Ramos (cell line): ENCODE results near the gene MAGEF1.

ENCODE experiments used
- in situ Hi-C: fragments of 300-500 bp; cut with MboI; formaldehyde crosslinking; loops from one replicate; pipeline ENCODE4 v1.14.3; 2022; ENCODE audit warnings: low sequenced_read_pairs; ENCODE audit not compliant: unreplicated experiment

The MAGEF1 gene

DNA sequence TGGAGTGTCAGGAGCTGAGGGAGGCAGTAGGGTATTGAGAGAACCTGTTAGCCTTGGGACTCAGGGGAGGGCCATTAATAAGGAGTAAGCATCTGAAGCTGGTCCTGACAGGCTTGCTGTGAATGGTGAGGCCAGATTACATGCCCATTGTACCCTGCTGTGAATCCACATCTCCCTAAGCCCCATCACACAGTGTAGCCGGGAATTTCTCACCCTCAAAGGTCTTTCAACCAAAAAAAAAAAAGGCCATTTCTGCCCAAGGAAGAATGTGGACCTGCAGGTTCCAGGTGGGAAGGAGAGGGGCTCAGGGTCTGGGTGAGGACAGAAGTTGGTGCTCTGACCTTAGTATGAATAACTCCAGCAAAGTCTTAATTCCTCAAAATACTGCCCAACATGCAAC, 37.2 kb downstream of the MAGEF1 start:
- in situ Hi-C loops = no loop called here

DNA sequence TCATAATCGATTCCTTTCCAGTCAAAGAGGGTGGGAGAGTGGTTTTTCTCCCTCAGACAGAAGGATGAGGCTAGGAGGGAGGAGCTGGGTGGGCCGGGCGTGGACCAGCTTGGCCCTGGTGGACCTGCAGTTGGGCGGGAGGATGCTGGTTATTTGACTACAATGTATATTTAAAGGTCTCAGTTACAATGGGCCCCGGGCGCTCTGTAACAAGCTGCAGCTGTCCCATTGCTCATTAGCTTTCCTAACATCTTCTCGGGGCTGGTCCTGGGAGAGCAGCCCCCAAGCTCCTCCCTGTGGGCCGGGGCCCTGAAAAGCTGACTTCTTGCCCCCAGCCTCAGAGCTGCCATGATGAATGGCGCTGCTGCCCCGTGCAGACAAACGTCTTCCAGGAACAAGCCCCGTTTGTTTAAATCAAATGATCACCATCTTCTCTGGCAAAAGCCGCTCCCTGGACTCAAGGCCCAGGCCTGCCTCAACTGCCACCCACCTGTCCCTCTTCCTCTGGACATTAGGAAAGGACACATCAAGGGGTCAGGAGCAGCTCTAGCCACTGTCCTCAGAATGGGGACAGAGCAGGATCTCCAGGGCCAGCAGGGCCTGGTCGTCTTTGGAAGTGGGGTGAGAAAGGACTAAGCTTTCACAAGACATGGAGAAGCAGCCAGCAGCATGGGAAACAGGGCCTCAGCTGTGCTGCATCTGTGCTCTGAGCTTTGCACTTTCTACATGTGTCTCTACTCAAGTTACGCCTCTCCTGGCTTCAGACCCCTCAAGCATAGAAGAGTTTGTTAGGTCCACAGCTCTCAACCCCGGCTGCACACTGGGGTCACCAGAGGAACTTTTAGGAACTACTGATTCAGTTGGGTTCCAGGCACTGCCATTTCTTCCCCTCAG, 38.6 kb downstream of the MAGEF1 start:
- in situ Hi-C loops = no loop called here

DNA sequence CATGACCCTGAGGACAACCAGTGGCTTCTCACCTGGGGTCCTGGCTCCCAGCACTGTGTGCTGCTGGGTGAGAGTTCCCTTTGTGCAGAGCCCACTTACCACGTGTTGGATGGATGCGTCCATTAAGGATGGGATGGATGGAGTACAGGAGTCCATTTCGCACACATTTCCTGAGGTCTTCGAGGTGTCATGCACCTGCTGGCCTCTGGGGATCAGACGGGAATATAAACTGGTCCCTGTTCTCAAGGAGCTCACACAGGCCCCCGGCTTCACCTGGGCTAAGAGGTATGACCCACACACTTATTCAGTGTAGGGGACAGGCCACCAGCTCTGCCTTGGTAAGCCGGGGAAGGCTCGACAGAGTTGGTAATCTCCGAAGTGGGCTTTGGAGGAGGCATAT, 39.5 kb downstream of the MAGEF1 start:
- in situ Hi-C loops = no loop called here

- in situ Hi-C loops = no loop called here
Observed at GRCh38 chr3:184670091-184670602, 41.7 kb downstream of the MAGEF1 start.

- in situ Hi-C loops = no loop called here
Observed at GRCh38 chr3:184669578-184669977, 42.3 kb downstream of the MAGEF1 start.

DNA sequence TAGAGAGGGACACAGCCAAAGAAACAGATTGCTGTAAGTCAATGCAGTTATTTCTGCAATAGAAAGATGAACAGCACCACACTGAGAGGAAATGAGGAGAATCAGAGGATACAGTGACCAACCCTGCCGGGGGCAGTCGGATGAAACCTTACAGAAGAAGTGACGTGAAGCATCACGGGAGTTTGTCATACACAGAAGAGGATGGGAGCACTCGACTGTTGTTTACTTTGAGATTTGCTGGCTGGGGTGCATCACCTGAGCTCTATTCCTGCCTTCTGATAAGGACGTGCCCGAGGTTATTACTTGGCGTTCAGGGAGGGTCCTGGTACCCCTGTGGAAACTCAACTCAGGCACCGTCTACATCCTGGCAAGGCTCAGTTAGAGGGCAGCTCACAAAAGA, 45.4 kb downstream of the MAGEF1 start:
- in situ Hi-C loops = no loop called here

- in situ Hi-C loops = no loop called here
Observed at GRCh38 chr3:184665101-184665500, 46.8 kb downstream of the MAGEF1 start.

- in situ Hi-C loops = no loop called here
Observed at GRCh38 chr3:184663756-184664155, 48.1 kb downstream of the MAGEF1 start.

DNA sequence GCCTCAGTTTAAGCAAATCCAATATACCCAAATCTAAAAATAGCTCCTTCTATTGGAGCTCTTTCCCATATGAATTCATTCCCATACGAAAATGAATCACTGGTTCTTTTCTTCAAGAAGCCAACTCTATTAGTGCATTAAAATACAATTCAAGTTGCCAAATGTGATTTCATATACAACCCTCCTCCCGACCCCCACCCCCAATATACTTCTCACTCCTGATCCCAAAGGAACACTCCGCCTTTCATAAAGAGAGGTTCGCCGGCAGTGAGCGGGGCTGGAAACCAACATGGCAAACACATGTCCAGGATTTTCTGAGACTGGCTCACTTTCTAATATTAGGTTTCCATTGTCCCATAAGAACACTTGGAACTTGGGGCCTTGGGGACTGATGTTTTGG, 48.5 kb downstream of the MAGEF1 start:
- in situ Hi-C loops = no loop called here

- in situ Hi-C loops = no loop called here
Observed at GRCh38 chr3:184662187-184662586, 49.7 kb downstream of the MAGEF1 start.

- in situ Hi-C loops = no loop called here
Observed at GRCh38 chr3:184660931-184661330, 50.9 kb downstream of the MAGEF1 start.
